AG04449 (cell line): Measurements from ENCODE around the gene GPR160.
A peak's percentile ranks its signal among the peaks of the same experiment; 100 is the strongest.
"Not testable (repeated sequence)": the region's sequence is repeated elsewhere in the genome, so short reads cannot be mapped to it uniquely, and the experiment has no call there.

ENCODE experiments used
- CTCF ChIA-PET: fragments of 350-600 bp; formaldehyde crosslinking; extraction: SDS; loops from one replicate; lab custom pipeline; 2021; ENCODE audit warnings: antibody characterized with exemption; lab: Yijun Ruan, JAX
- POLR2A ChIA-PET: fragments of 400-600, 350-600 bp; formaldehyde crosslinking; extraction: SDS; loops from one replicate; lab custom pipeline; 2020; ENCODE audit warnings: antibody characterized with exemption, inconsistent platforms; lab: Yijun Ruan, JAX
- DNase-seq: peaks from one replicate; pipeline ENCODE4 v3.0.0-alpha.2; 2010; ENCODE audit warnings: low read depth, low spot score
- H3K4me3 ChIP-seq: 2 replicates; pipeline ENCODE4 v1.5.1; 2011; ENCODE audit warnings: low read depth, mild to moderate bottlenecking, control low read depth, low read length
- TF ChIP-seq, protein P1 (sequence below): IDR thresholded peaks from one replicate; pipeline ENCODE4 v1.5.1; 2011; ENCODE audit warnings: mild to moderate bottlenecking, moderate library complexity, low read length, control low read depth, inconsistent platforms; ENCODE audit not compliant: insufficient read depth; ENCODE audit errors: missing control alignments

The GPR160 gene

DNA sequence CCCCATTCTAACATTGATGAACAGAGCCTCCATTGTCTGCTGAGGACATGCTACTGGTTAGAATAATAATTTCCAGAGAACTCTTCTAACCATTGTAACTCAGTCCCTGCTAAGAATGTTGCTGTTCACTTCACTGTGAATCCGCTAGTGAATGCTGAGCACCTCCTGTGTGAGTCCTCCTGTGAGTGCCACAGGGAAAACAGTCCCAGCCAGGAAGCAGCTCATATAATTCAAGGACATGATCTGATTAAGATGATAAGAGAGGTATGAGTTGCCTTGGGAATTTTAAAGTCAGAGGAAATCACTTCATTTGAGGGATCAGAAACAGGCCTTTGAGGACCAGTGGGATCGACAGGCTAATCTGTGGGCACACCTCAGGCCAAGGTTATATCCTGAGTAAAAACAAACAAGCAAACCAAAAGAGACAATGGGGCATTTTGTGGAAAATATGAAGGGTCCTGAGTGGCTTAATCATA lies 33.9 kb upstream of the GPR160 start:
- TF ChIP-seq, protein P1, sequence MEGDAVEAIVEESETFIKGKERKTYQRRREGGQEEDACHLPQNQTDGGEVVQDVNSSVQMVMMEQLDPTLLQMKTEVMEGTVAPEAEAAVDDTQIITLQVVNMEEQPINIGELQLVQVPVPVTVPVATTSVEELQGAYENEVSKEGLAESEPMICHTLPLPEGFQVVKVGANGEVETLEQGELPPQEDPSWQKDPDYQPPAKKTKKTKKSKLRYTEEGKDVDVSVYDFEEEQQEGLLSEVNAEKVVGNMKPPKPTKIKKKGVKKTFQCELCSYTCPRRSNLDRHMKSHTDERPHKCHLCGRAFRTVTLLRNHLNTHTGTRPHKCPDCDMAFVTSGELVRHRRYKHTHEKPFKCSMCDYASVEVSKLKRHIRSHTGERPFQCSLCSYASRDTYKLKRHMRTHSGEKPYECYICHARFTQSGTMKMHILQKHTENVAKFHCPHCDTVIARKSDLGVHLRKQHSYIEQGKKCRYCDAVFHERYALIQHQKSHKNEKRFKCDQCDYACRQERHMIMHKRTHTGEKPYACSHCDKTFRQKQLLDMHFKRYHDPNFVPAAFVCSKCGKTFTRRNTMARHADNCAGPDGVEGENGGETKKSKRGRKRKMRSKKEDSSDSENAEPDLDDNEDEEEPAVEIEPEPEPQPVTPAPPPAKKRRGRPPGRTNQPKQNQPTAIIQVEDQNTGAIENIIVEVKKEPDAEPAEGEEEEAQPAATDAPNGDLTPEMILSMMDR, result no peak
- H3K4me3 ChIP-seq, result no peak overlapping the region
- CTCF ChIA-PET, result no interaction called here
- DNase-seq, result no peak
- POLR2A ChIA-PET, result no interaction called here

DNA sequence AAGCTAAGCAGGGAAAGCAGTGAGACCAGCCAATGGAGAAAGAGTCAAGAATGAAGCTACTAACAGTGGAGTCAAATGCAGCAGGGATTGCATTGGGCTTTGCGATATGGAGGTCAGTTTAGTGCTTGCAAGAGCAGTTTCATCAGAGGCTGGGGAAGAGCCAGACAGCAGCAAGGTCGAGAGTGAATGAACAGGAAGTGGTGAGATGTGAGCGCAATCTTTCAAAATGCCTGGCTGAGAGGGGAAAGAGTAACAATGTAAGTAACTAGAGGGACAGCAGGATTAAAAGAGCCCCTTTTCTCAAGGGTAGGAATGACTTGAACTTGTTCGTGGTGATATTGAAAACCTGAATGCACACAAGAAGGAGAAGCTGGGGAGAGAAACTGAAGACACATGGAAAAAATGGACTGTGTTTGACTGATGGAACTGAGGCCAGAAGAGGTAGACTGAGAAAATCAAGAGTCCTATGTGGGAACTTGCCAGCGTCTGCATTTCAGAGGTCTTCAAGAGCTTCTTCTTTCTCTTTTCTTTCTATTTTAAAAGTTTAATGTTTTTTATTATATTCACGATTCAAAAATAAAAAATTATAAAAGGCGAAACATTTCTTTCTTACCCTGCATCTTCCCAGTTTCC lies 30.6 kb upstream of the GPR160 start:
- ChIA-PET POLR2A (no interaction called here), CTCF (interaction anchor here (0.9 to 1.0 kb wide), 2 partner anchors 13 to 29 kb away, joined by 3 read pairs; no protein-coding TSS in a partner anchor)
- no peak overlapping the region for H3K4me3 ChIP-seq
- TF ChIP-seq, protein P1, result no peak
- DNase-seq, result peak; percentile 19

DNA sequence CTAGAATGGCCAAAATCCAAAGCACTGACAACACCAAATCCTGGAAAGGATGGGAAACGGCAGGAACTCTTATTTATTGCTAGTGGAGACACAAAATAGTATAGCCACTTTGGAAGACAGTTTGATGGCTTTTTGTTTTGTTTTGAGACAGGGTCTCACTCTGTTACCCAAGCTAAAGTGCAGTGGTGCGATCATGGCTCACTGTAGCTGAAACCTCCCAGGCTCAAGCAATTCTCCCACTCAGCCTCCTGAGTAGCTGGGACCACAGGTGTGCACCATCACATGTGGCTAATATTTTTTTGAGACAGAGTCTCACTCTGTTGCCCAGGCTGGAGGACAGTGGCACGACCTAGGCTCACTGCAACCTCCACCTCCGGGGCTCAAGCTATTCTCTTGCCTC lies 27.3 kb upstream of the GPR160 start:
- ChIA-PET CTCF (no interaction called here), POLR2A (no interaction called here)
- no peak overlapping the region for H3K4me3 ChIP-seq
- no peak for DNase-seq
- TF ChIP-seq, protein P1, result no peak

DNA sequence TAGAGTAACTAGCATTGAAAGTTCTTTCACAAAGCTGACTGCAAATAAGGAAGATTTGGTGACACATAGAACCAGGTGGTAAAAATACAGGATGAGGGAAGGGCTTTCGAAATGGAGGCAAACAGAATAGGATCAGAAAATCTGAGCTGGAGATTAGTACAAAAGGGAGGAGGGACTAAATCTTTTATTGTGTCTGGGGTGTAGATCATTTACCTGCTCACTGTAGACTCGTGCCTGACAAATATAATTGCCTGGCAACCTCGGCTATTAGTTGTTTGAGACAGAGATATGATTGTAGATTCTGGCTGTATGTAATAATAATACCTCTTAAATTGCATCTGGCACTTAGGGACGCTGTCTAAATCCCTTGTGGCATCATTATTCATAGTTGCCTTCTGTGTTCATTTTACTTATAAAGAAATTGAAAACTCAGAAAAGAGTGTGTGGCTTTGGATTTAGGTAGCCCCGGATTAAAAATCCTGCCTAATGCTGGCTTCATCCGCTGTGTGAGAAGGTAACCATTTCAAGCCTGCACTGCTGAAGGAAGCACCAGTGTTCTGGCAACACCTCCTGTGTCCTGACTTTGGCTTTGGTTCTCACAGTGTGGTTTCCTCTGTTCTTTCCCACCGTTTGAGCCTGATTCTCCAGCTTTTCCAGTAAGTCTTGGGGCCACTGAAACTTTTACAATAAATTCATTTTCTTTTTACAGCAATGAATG lies 25.0 kb upstream of the GPR160 start:
- TF ChIP-seq, protein P1, result no peak
- no peak for DNase-seq
- ChIA-PET POLR2A (no interaction called here), CTCF (interaction anchor here (1.4 kb wide), 1 partner anchor 10 kb away, joined by 3 read pairs; no protein-coding TSS in a partner anchor)
- H3K4me3 ChIP-seq, result no peak overlapping the region

DNA sequence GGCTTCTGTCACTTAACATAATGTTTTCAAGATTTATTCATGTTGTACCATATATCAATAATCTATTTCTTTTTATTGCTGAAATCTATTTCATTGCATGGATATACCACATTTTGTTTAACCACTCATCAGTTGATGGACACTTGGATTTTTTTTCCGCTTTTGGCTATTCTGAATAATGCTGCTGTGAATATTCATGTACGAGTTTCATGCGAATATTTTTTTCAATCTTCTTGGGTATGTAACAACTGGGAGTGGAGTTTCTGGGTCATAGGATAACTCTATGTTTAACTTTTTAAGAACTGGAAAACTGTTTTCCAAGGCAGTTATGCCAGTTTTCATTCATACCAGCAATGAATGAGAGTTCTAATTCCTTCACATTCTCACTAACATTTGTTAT lies 21.7 kb upstream of the GPR160 start:
- DNase-seq, result no peak
- TF ChIP-seq, protein P1, result no peak
- ChIA-PET CTCF (no interaction called here), POLR2A (no interaction called here)
- H3K4me3 ChIP-seq, result no peak overlapping the region

DNA sequence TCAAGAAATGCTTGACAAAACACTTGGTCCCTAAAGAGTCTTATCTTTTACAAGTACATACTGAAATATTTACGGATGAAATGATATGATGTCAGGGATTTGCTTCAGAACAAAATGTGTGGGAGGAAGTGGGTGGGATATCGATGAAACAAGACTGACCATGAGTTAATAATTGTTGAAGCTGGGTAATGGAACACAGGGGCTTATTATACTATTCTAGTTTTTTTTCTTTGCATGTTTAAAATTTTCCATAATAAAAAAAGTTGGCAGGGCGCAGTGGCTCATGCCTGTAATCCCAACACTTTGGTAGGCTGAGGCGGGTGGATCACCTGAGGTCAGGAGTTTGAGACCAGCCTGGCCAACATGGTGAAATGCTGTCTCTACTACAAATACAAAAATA lies 18.5 kb upstream of the GPR160 start:
- DNase-seq, H3K4me3 ChIP-seq, CTCF ChIA-PET, POLR2A ChIA-PET: not testable (repeated sequence)
